Measurements from ENCODE around the gene SLIT3.

SLIT3 gene

DNA sequence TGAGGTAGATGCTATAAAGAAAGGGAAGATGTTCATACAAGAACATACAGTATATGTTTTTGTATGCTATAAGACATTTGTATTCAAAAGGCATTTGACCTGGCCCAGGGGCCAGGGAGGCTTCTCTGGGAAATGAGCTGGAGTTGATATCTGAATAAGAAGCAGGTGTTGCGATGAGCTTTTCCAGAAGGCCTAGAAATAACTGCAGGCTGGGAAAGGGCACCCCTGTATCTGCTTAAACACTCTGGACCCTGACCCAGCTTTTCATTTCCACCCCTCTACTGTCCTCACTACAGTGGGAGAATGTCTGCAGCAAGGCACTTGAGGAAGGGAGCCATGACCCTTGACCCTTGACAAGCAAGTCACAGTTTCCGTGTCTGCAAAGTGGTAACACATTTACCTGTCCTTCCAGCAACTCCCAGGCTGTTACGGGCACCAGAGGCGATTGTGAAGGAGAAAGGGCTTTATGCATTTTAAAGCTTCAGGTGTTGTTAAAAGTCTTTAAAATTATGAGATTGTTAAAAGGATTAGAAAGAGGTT, 633.6 kb downstream of the SLIT3 start:
- TF ChIP-seq CTCF (IDR thresholded peaks at IDR 0.05; ENCODE audit: low read length, missing control alignments), result no peak
- no peak overlapping the region for H3K4me3 ChIP-seq (replicated peaks; ENCODE audit: low read depth, low read length)
- DNase-seq (ENCODE audit: low read depth), result no peak

DNA sequence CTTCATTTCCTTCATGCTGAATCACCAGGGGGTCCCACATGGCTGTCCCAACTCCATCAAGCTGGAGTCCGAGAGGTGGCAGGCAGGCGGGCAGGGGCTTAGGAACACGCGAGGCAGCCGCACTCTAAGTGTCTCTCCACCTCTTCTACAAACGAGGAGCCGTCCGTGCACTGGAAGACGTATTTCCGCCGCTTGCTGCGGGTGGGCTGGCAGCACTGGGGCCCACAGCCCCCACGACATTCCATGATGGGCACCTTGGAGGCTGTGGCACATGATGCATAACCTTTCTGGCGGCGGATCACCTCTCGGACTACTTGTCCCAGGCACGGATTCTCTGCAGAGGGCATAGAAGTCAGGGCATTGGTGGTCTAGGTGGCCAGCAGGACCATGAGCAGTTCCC, 634.6 kb downstream of the SLIT3 start:
- H3K4me3 ChIP-seq (replicated peaks; ENCODE audit: low read depth, low read length), result no peak overlapping the region
- DNase-seq (ENCODE audit: low read depth), result no peak
- TF ChIP-seq CTCF (IDR thresholded peaks at IDR 0.05; ENCODE audit: low read length, missing control alignments), result no peak

DNA sequence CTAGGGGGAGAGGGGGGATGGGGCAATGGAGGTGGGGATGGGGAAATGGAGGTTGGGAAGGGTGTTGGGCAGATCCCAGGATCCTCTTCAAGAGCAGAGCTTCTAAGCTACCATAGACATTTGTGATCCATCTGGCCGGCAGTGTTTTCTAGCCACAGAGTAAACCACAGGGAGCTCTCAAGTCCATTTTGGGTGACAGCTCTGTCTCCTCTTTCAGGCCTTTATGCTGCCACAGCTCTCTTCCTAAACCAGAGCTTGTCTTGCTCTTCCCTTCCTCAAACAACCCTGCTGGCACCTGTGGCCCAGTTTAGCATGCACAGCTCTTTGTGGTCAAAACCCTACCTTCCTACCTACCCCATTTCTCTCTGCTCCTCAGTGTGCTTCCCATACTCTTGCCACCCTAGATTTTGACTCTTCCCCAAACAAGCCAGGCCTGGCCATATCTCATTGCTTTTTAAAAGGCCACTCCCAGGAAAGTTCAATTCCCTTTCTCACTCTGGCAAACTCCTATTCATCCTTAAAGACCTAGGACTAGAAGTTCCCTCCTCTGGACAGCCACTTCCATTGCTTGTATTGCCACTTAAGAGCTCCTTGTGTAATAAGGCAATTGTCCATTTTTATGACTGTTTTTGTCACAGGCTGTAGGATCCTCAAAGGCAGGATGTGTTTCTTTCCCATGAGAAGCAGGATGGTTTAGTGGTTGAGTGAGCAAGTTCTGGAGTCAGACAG, 637.5 kb downstream of the SLIT3 start:
- TF ChIP-seq CTCF (IDR thresholded peaks at IDR 0.05; ENCODE audit: low read length, missing control alignments), result no peak
- no peak for DNase-seq (ENCODE audit: low read depth)
- no peak overlapping the region for H3K4me3 ChIP-seq (replicated peaks; ENCODE audit: low read depth, low read length)

GRCh38 chr5:168661593-168662485, 639.1 kb downstream of the SLIT3 start:
- DNase-seq (ENCODE audit: low read depth), result no peak

GRCh38 chr5:168660691-168661090, 640.2 kb downstream of the SLIT3 start:
- no peak overlapping the region for H3K4me3 ChIP-seq (replicated peaks; ENCODE audit: low read depth, low read length)
- no peak for DNase-seq (ENCODE audit: low read depth)
- TF ChIP-seq CTCF (IDR thresholded peaks at IDR 0.05; ENCODE audit: low read length, missing control alignments), result no peak

More at GRCh38 chr5:168661593-168662485, 639.1 kb downstream of the SLIT3 start:
- no peak for TF ChIP-seq CTCF (IDR thresholded peaks at IDR 0.05; ENCODE audit: low read length, missing control alignments)
- no peak overlapping the region for H3K4me3 ChIP-seq (replicated peaks; ENCODE audit: low read depth, low read length)

GRCh38 chr5:168659286-168659847, 641.6 kb downstream of the SLIT3 start:
- DNase-seq (ENCODE audit: low read depth), result no peak
- TF ChIP-seq CTCF (IDR thresholded peaks at IDR 0.05; ENCODE audit: low read length, missing control alignments), result no peak
- no peak overlapping the region for H3K4me3 ChIP-seq (replicated peaks; ENCODE audit: low read depth, low read length)

Measured in fibroblast of pulmonary artery (primary cell).